ENCODE data around the gene NUP133. TPM values are rescaled to one million over a fixed set of nuclear protein-coding genes. Genes with fewer than 3 reads are reported as not detected.

The NUP133 gene
- total and polyA plus RNA-seq, 7 experiments from 2014 or later = 19.4 to 45.8 (median 35.8) TPM

GRCh38 chr1:229506633-229507032 is 1.5 kb downstream of the NUP133 start:
- Mint-ChIP-seq H3K36me3 (peaks cover 0 to 5% (median 4%) of the 10 kb centered on the region in 5 donors), H3K9me3 (peaks cover 0 to 4% (median 0%) of the 10 kb centered on the region in 11 donors), H3K27me3 (peaks cover 0 to 5% (median 2%) of the 10 kb centered on the region in 5 donors), H3K4me3 (peak overlapping the region; percentile 41 to 98 (median 92)), H3K27ac (peak overlapping the region in 6 of 9 donors; percentile 9 to 99 (median 36)), H3K4me1 (peaks cover 12 to 47% (median 38%) of the 10 kb centered on the region in 7 donors)
- Histone ChIP-seq H3K9me3 (ENCODE audit: control insufficient read depth in 2 of 3, low read length in 3 of 3) (no peaks in the 10 kb centered on the region), H3K27ac (ENCODE audit: low read depth, low read length) (no peak overlapping the region), H3K4me1 (ENCODE audit: control insufficient read depth in 2 of 2, insufficient read depth in 2 of 2, low read length in 2 of 2) (peaks cover 4 to 13% of the 10 kb centered on the region in 2 donors), H3K27me3 (ENCODE audit: control insufficient read depth in 2 of 2, insufficient read depth in 2 of 2, low read length in 2 of 2) (no peaks in the 10 kb centered on the region), H3K4me3 (ENCODE audit: low read length) (no peak overlapping the region), H3K36me3 (ENCODE audit: control insufficient read depth in 2 of 3, insufficient read depth in 3 of 3, low read length in 3 of 3) (peaks cover 3 to 16% (median 11%) of the 10 kb centered on the region in 3 experiments)
- ChIA-PET CTCF (interaction anchor here (1.2 kb wide), 1 partner anchor 842 kb away, joined by 3 read pairs; no protein-coding TSS in a partner anchor), POLR2A (interaction anchor here (1.0 kb wide), 1 partner anchor 250 kb away, joined by 3 read pairs; no protein-coding TSS in a partner anchor)
- ATAC-seq (no peak), DNase-seq (no peak)
- intact Hi-C loops (cut with micrococcal nuclease) = loop anchor here (5.0 to 10.0 kb wide), 6 partner anchors 179 to 1471 kb away; partner anchors contain the start of genes ARV1 (in 1 of the 2), GALNT2 (in 1 of the 2), TRIM11 (in 1 of the 2) and TTC13 (in 1 of the 2)

GRCh38 chr1:229495782-229496181 is 12.4 kb downstream of the NUP133 start:
- H3K9me3 ChIP-seq (ENCODE audit: control insufficient read depth in 2 of 3, low read length in 3 of 3) = no peaks in the 10 kb centered on the region
- Mint-ChIP-seq H3K36me3 (peaks cover 16 to 49% (median 37%) of the 10 kb centered on the region in 5 donors), H3K27me3 (no peaks in the 10 kb centered on the region), H3K27ac (peak overlapping the region in 1 of 9 donors; percentile 6), H3K4me1 (peaks cover 0 to 12% (median 0%) of the 10 kb centered on the region in 7 donors), H3K4me3 (no peak overlapping the region), H3K9me3 (no peaks in the 10 kb centered on the region)
- H3K4me3 ChIP-seq (ENCODE audit: low read length) = no peak overlapping the region
- DNase-seq (no peak), ATAC-seq (no peak)
- no peak overlapping the region for H3K27ac ChIP-seq (ENCODE audit: low read depth, low read length)
- H3K4me1 ChIP-seq (ENCODE audit: control insufficient read depth in 2 of 2, insufficient read depth in 2 of 2, low read length in 2 of 2) = no peaks in the 10 kb centered on the region
- POLR2A ChIA-PET = interaction anchor here (0.7 kb wide), 1 partner anchor 241 kb away, joined by 3 read pairs; no protein-coding TSS in a partner anchor
- CTCF ChIA-PET = interaction anchor here (0.8 to 1.5 kb wide), 2 partner anchors 14 to 24 kb away, joined by 4 read pairs; no protein-coding TSS in a partner anchor
- no peaks in the 10 kb centered on the region for H3K27me3 ChIP-seq (ENCODE audit: control insufficient read depth in 2 of 2, insufficient read depth in 2 of 2, low read length in 2 of 2)
- peaks cover 17 to 71% (median 27%) of the 10 kb centered on the region in 3 experiments for H3K36me3 ChIP-seq (ENCODE audit: control insufficient read depth in 2 of 3, insufficient read depth in 3 of 3, low read length in 3 of 3)
- intact Hi-C loops (cut with micrococcal nuclease) = no loop called here

GRCh38 chr1:229487181-229487580 is 21.0 kb downstream of the NUP133 start:
- peak overlapping the region in 1 of 9 donors; percentile 28 for H3K27ac Mint-ChIP-seq
- H3K27me3 Mint-ChIP-seq = no peaks in the 10 kb centered on the region

GRCh38 chr1:229485318-229485717 is 22.8 kb downstream of the NUP133 start:
- Histone ChIP-seq H3K27ac (ENCODE audit: low read depth, low read length) (no peak overlapping the region), H3K4me1 (ENCODE audit: control insufficient read depth in 2 of 2, insufficient read depth in 2 of 2, low read length in 2 of 2) (no peaks in the 10 kb centered on the region), H3K27me3 (ENCODE audit: control insufficient read depth in 2 of 2, insufficient read depth in 2 of 2, low read length in 2 of 2) (no peaks in the 10 kb centered on the region), H3K9me3 (ENCODE audit: control insufficient read depth in 2 of 3, low read length in 3 of 3) (no peaks in the 10 kb centered on the region), H3K4me3 (ENCODE audit: low read length) (no peak overlapping the region), H3K36me3 (ENCODE audit: control insufficient read depth in 2 of 3, insufficient read depth in 3 of 3, low read length in 3 of 3) (peaks cover 12 to 80% (median 32%) of the 10 kb centered on the region in 3 experiments)
- H3K4me3 Mint-ChIP-seq = no peak overlapping the region
- no peak for ATAC-seq
- no peak for DNase-seq
- no peaks in the 10 kb centered on the region for H3K9me3 Mint-ChIP-seq
- H3K4me1 Mint-ChIP-seq = peaks cover 0 to 10% (median 5%) of the 10 kb centered on the region in 7 donors
- POLR2A ChIA-PET = no interaction called here
- H3K36me3 Mint-ChIP-seq = peaks cover 13 to 70% (median 48%) of the 10 kb centered on the region in 5 donors
- H3K27me3 Mint-ChIP-seq = no peaks in the 10 kb centered on the region
- CTCF ChIA-PET = interaction anchor here (6.7 kb wide), 1 partner anchor 229 kb away, joined by 107 read pairs; no protein-coding TSS in a partner anchor
- H3K27ac Mint-ChIP-seq = peak overlapping the region in 1 of 9 donors; percentile 63
- intact Hi-C loops (cut with micrococcal nuclease) = no loop called here

More at GRCh38 chr1:229487181-229487580, 21.0 kb downstream of the NUP133 start:
- Histone ChIP-seq H3K4me3 (ENCODE audit: low read length) (no peak overlapping the region), H3K4me1 (ENCODE audit: control insufficient read depth in 2 of 2, insufficient read depth in 2 of 2, low read length in 2 of 2) (no peaks in the 10 kb centered on the region), H3K27me3 (ENCODE audit: control insufficient read depth in 2 of 2, insufficient read depth in 2 of 2, low read length in 2 of 2) (no peaks in the 10 kb centered on the region), H3K27ac (ENCODE audit: low read depth, low read length) (no peak overlapping the region), H3K36me3 (ENCODE audit: control insufficient read depth in 2 of 3, insufficient read depth in 3 of 3, low read length in 3 of 3) (peaks cover 13 to 77% (median 32%) of the 10 kb centered on the region in 3 experiments), H3K9me3 (ENCODE audit: control insufficient read depth in 2 of 3, low read length in 3 of 3) (no peaks in the 10 kb centered on the region)
- H3K4me3 Mint-ChIP-seq = no peak overlapping the region
- H3K9me3 Mint-ChIP-seq = no peaks in the 10 kb centered on the region
- ChIA-PET CTCF (interaction anchor here (0.7 to 0.9 kb wide), 2 partner anchors 29 to 156 kb away, joined by 3 to 4 read pairs; no protein-coding TSS in a partner anchor), POLR2A (no interaction called here)
- H3K4me1 Mint-ChIP-seq = peaks cover 0 to 8% (median 2%) of the 10 kb centered on the region in 7 donors
- H3K36me3 Mint-ChIP-seq = peaks cover 15 to 61% (median 47%) of the 10 kb centered on the region in 5 donors
- DNase-seq (no peak), ATAC-seq (no peak)
- intact Hi-C loops (cut with micrococcal nuclease) = no loop called here

GRCh38 chr1:229482511-229482910 is 25.6 kb downstream of the NUP133 start:
- intact Hi-C loops (cut with micrococcal nuclease) = loop anchor here (1.0 kb wide), 4 partner anchors 32 to 828 kb away; no protein-coding TSS in a partner anchor
- no peaks in the 10 kb centered on the region for H3K27me3 ChIP-seq (ENCODE audit: control insufficient read depth in 2 of 2, insufficient read depth in 2 of 2, low read length in 2 of 2)
- ChIA-PET CTCF (interaction anchor here (0.9 to 6.7 kb wide), 11 partner anchors 9 to 790 kb away, joined by 3 to 107 read pairs (median 4); no protein-coding TSS in a partner anchor), POLR2A (interaction anchor here (1.3 kb wide), 1 partner anchor 224 kb away, joined by 4 read pairs; no protein-coding TSS in a partner anchor)
- H3K27me3 Mint-ChIP-seq = no peaks in the 10 kb centered on the region
- no peak overlapping the region for H3K4me3 ChIP-seq (ENCODE audit: low read length)
- no peaks in the 10 kb centered on the region for H3K9me3 Mint-ChIP-seq
- H3K4me1 ChIP-seq (ENCODE audit: control insufficient read depth in 2 of 2, insufficient read depth in 2 of 2, low read length in 2 of 2) = no peaks in the 10 kb centered on the region
- peaks cover 16 to 84% (median 17%) of the 10 kb centered on the region in 3 experiments for H3K36me3 ChIP-seq (ENCODE audit: control insufficient read depth in 2 of 3, insufficient read depth in 3 of 3, low read length in 3 of 3)
- no peaks in the 10 kb centered on the region for H3K9me3 ChIP-seq (ENCODE audit: control insufficient read depth in 2 of 3, low read length in 3 of 3)
- DNase-seq (no peak), ATAC-seq (no peak)
- peak overlapping the region in 2 of 9 donors; percentile 59 to 73 for H3K27ac Mint-ChIP-seq
- peaks cover 12 to 74% (median 52%) of the 10 kb centered on the region in 5 donors for H3K36me3 Mint-ChIP-seq
- H3K27ac ChIP-seq (ENCODE audit: low read depth, low read length) = no peak overlapping the region
- H3K4me1 Mint-ChIP-seq = peaks cover 3 to 20% (median 9%) of the 10 kb centered on the region in 7 donors
- no peak overlapping the region for H3K4me3 Mint-ChIP-seq

GRCh38 chr1:229480495-229480894 is 27.6 kb downstream of the NUP133 start:
- H3K27ac Mint-ChIP-seq = no peak overlapping the region
- H3K36me3 Mint-ChIP-seq = peaks cover 7 to 62% (median 40%) of the 10 kb centered on the region in 5 donors
- H3K9me3 ChIP-seq (ENCODE audit: control insufficient read depth in 2 of 3, low read length in 3 of 3) = no peaks in the 10 kb centered on the region
- H3K4me1 Mint-ChIP-seq = peaks cover 3 to 19% (median 9%) of the 10 kb centered on the region in 7 donors
- no peaks in the 10 kb centered on the region for H3K27me3 ChIP-seq (ENCODE audit: control insufficient read depth in 2 of 2, insufficient read depth in 2 of 2, low read length in 2 of 2)
- CTCF ChIA-PET = interaction anchor here (0.6 to 6.7 kb wide), 6 partner anchors 8 to 1361 kb away, joined by 3 to 107 read pairs (median 3); no protein-coding TSS in a partner anchor
- ATAC-seq (peak; percentile 42), DNase-seq (no peak)
- no peaks in the 10 kb centered on the region for H3K9me3 Mint-ChIP-seq
- no peak overlapping the region for H3K27ac ChIP-seq (ENCODE audit: low read depth, low read length)
- no peak overlapping the region for H3K4me3 ChIP-seq (ENCODE audit: low read length)
- POLR2A ChIA-PET = interaction anchor here (0.7 to 1.4 kb wide), 2 partner anchors 219 to 225 kb away, joined by 3 to 4 read pairs; no protein-coding TSS in a partner anchor
- no peaks in the 10 kb centered on the region for H3K27me3 Mint-ChIP-seq
- intact Hi-C loops (cut with micrococcal nuclease) = no loop called here
- H3K4me1 ChIP-seq (ENCODE audit: control insufficient read depth in 2 of 2, insufficient read depth in 2 of 2, low read length in 2 of 2) = no peaks in the 10 kb centered on the region
- no peak overlapping the region for H3K4me3 Mint-ChIP-seq
- H3K36me3 ChIP-seq (ENCODE audit: control insufficient read depth in 2 of 3, insufficient read depth in 3 of 3, low read length in 3 of 3) = peaks cover 13 to 78% (median 16%) of the 10 kb centered on the region in 3 experiments
